ENCODE measurements around the gene PNMA1.

- TF ChIP-seq CTCF (IDR thresholded peaks at IDR 0.05) (no peak), POLR2A (IDR thresholded peaks at IDR 0.05) (no peak)
Measured at GRCh38 chr14:73700325-73700724, 13.9 kb downstream of the PNMA1 start.
